A549 (cell line): Measurements from ENCODE around the gene NIPAL3.

Experiments
- BHLHE40 ChIP-seq: IDR thresholded peaks from 2 replicates; pipeline ENCODE4 v1.6.1; 2012; ENCODE audit warnings: low read depth, low read length, inconsistent platforms
- CEBPB ChIP-seq, 2 experiments: fragments of >200 bp in 1 of 2; sonication (Bioruptor Twin) in 1 of 2; formaldehyde crosslinking in 1 of 2; IDR thresholded peaks; 2 replicates each; pipeline ENCODE4 v1.6.1; 2012 to 2016
- ESRRA ChIP-seq: fragments of 150-350 bp; IDR thresholded peaks from 2 replicates; pipeline ENCODE4 v1.6.1; 2014; ENCODE audit warnings: mild to moderate bottlenecking, low read length, borderline replicate concordance
- MAZ ChIP-seq: fragments of 150-350 bp; IDR thresholded peaks from 2 replicates; pipeline ENCODE4 v1.6.1; 2014; ENCODE audit warnings: antibody characterized with exemption, low read depth, low read length, borderline replicate concordance
- NR3C1 ChIP-seq: fragments of >200 bp; sonication (Bioruptor Twin); formaldehyde crosslinking; IDR thresholded peaks from 3 replicates; pipeline ENCODE4 v1.6.1; 2017
- POLR2AphosphoS2 ChIP-seq: conservative IDR thresholded peaks from 2 replicates; pipeline ENCODE4 v1.6.1; 2012; ENCODE audit warnings: low read length, improper control_type of control experiment, inconsistent platforms
- RFX5 ChIP-seq: fragments of 450-650 bp; IDR thresholded peaks from 2 replicates; pipeline ENCODE4 v1.7.1; 2014; ENCODE audit warnings: antibody characterized with exemption, mild to moderate bottlenecking, moderate library complexity
- SREBF2 ChIP-seq: fragments of 450-650 bp; IDR thresholded peaks from 2 replicates; pipeline ENCODE4 v1.6.1; 2014; ENCODE audit warnings: mild to moderate bottlenecking, moderate library complexity
- ZFP36 ChIP-seq: fragments of 450-650 bp; IDR thresholded peaks from 2 replicates; pipeline ENCODE4 v1.6.1; 2014; ENCODE audit warnings: borderline replicate concordance; ENCODE audit not compliant: partially characterized antibody
- TF ChIP-seq, protein P1 (sequence below): fragments of >200 bp; sonication (Bioruptor Twin); formaldehyde crosslinking; IDR thresholded peaks from 3 replicates; pipeline ENCODE4 v1.5.1; 2016
- TF ChIP-seq, protein P2 (sequence below): IDR thresholded peaks from 2 replicates; pipeline ENCODE4 v1.6.1; 2012

DNA sequence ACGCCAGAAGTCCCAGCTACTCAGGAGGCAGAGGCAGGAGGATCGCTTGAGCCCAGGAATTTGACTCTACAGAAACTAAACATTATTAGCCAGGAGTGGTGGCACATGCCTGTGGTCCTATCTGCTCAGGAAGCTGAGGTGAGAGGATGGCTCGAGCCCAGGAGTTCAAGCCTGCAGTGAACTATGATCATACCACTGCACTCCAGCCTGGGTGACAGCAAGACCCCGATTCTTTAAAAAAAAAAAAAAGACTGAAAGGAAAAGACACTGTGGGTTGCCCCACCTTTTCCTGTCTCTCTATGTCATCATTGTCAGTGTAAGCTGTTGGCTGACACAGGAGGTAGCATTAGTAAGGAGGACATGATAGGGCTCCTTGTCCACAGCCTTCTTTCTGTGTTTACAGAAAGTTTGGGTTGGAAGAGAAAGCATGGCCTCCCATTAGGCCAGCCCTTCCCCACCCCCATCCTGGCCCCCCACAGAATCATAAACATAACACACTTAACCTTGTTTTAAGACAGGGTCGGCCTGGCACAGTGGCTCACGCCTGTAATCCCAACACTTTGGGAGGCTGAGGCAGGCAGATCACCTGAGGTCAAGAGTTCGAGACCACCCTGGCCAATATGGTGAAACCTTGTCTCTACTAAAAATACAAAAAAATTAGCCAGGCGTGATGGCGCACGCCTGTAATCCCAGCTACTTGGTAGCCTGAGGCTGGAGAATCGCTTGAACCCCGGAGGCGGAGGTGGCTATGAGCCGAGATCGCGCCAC, 66.4 kb downstream of the NIPAL3 start:
- TF ChIP-seq NR3C1 (no peak), POLR2AphosphoS2 (no peak), RFX5 (no peak), SREBF2 (no peak), MAZ (no peak), ESRRA (no peak), BHLHE40 (no peak), CEBPB (IDR thresholded peaks at IDR 0.05) (no peak), ZFP36 (no peak)
- TF ChIP-seq, protein P1, sequence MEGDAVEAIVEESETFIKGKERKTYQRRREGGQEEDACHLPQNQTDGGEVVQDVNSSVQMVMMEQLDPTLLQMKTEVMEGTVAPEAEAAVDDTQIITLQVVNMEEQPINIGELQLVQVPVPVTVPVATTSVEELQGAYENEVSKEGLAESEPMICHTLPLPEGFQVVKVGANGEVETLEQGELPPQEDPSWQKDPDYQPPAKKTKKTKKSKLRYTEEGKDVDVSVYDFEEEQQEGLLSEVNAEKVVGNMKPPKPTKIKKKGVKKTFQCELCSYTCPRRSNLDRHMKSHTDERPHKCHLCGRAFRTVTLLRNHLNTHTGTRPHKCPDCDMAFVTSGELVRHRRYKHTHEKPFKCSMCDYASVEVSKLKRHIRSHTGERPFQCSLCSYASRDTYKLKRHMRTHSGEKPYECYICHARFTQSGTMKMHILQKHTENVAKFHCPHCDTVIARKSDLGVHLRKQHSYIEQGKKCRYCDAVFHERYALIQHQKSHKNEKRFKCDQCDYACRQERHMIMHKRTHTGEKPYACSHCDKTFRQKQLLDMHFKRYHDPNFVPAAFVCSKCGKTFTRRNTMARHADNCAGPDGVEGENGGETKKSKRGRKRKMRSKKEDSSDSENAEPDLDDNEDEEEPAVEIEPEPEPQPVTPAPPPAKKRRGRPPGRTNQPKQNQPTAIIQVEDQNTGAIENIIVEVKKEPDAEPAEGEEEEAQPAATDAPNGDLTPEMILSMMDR: no peak
- TF ChIP-seq, protein P2, sequence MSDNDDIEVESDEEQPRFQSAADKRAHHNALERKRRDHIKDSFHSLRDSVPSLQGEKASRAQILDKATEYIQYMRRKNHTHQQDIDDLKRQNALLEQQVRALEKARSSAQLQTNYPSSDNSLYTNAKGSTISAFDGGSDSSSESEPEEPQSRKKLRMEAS: no peak
